Lower leg skin (tissue), 3 donors: ENCODE measurements around the gene TBK1.

Experiments used
- POLR2A ChIP-seq, 2 donors: fragments of 450-650 bp; IDR thresholded peaks; one replicate each; pipeline ENCODE4 v1.6.1; 2016 to 2017; ENCODE audit warnings: antibody characterized with exemption in 2 of 2, mild to moderate bottlenecking in 1 of 2, moderate library complexity in 1 of 2
- TF ChIP-seq, protein P1 (sequence below), 3 donors: fragments of 450-650 bp; IDR thresholded peaks; one replicate each; pipeline ENCODE4 v1.5.1; 2016; ENCODE audit warnings: antibody characterized with exemption in 3 of 3, mild to moderate bottlenecking in 3 of 3, moderate library complexity in 2 of 3

DNA sequence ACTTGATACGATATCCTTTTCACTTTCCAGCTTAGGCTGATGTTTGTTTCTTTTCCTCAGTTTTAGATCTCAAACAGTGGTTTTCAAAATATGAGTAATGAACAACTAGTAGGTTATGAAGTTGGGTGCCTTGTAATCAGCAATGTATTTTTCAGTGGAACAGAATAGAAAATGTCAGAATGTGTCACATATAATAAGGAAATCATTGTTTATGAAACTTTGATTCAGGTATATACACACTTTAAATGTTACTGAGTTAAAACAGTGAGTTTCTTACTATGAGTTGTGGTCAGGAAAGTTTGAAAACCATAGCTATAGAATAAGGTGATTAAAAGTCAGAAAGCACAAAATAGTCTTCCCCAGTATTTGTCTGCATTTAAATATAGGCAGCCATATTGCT lies 39.8 kb downstream of the TBK1 start:
- TF ChIP-seq, protein P1, sequence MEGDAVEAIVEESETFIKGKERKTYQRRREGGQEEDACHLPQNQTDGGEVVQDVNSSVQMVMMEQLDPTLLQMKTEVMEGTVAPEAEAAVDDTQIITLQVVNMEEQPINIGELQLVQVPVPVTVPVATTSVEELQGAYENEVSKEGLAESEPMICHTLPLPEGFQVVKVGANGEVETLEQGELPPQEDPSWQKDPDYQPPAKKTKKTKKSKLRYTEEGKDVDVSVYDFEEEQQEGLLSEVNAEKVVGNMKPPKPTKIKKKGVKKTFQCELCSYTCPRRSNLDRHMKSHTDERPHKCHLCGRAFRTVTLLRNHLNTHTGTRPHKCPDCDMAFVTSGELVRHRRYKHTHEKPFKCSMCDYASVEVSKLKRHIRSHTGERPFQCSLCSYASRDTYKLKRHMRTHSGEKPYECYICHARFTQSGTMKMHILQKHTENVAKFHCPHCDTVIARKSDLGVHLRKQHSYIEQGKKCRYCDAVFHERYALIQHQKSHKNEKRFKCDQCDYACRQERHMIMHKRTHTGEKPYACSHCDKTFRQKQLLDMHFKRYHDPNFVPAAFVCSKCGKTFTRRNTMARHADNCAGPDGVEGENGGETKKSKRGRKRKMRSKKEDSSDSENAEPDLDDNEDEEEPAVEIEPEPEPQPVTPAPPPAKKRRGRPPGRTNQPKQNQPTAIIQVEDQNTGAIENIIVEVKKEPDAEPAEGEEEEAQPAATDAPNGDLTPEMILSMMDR (IDR thresholded peaks at IDR 0.05): no peak
- no peak for TF ChIP-seq POLR2A (IDR thresholded peaks at IDR 0.05)
